ELF-1 (cell line): ENCODE results near the gene UBE2B.
A peak's percentile ranks its signal among the peaks of the same experiment; 100 is the strongest.
"Not testable (repeated sequence)": the region's sequence is repeated elsewhere in the genome, so short reads cannot be mapped to it uniquely, and the experiment has no call there.

ENCODE experiments used
- DNase-seq: peaks from one replicate; pipeline ENCODE4 v3.0.0-alpha.2; 2016; ENCODE audit warnings: low read depth, low spot score

UBE2B gene

DNA sequence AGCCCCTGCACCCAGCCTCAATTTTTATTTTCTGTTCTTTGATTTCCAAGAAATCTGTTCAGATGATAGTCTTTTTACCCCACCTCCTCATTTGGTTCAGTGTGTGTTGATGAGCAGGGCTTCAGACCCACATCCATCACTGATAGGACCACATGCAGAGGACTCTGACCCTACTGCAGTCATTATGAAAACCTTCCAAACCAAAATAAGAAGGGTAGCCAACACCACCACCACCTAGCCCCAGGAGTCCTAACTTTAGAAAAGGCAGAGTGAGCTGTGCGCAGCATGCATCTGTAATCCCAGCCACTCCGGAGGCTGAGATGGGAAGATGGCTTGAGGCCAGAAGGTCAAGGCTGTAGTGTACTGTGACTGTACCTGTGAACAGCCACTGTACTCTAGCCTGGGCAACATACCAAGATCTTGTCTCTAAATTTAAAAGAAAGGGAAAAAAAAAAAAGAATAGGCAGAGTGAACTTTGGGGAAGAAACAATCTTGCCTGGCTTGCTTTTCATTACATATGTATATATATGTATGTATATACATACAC lies 27.3 kb downstream of the UBE2B start:
- DNase-seq, result no peak

DNA sequence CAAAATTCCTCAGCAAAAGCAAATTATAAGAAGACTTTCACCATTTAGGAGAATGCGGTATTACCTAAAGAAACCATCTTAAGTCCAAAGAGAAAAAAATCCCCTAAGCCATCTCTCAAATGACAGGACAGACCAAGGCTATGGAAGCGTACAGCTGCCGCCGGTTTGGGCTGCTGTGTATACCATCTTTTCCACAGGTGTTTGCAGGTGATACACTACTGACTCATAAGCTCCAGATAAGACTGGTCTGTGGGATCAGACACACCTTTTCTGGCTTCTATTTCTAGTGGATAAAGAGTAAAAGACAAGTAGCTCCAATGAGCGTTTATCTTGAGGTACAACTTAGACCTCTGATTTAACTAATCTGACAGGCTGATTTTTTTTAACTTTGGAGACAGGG lies 32.6 kb downstream of the UBE2B start:
- no peak for DNase-seq

DNA sequence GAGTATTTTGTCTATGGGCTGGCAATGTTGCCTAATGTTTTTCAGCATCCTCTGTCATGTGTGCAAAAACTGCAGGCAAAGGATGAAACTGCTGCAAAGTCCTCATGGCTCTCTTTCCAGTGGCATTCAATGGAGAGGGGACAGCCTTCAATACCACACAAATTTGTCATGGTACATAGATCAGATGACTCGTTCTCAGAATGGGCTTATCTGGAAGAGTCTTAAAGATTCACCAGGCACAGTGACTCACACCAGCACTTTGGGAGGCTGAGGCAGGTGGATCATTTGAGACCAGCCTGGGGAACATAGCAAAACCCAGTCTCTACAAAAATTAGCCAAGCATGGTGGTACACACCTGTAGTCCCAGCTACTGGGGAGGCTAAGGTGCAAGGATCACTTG lies 35.0 kb downstream of the UBE2B start:
- no peak for DNase-seq

DNA sequence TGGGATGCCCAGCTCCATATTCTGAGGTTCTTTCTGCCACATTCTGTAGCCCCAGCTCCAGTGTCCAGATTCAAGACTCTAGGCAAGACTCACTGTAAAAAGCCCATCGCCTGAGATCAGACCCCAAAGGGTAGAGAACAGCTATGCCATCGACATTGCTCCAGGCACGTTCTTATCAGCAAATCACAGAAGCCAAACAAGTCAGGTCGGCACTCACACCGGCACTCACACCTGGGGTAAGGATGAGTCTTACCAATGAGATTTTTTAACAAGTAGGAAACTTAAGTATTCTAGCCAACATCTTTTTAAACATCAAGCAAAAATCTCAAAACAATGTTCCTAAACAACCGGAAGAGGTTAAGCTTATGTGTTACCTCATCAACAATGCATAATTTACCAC lies 38.0 kb downstream of the UBE2B start:
- DNase-seq, result peak; percentile 27

DNA sequence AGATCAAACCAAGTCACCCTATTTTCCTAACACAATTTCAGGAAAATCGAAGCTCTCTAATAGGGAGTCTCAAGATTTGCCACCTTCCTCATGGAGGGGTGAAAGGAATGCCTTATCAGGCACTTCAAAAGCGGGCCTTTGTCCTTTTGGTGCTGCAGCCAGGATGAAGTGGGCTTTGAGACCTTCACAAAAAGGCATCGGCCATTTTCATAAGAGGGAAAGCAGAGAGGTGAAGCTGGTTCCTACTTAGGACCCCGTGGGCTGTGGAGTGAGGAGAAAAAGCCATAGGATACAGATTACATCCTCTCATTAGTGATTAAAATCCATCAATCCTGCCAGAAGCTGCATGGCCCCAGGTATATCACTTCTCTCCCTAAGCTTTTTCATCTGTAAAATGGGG lies 39.5 kb downstream of the UBE2B start:
- DNase-seq, result no peak

DNA sequence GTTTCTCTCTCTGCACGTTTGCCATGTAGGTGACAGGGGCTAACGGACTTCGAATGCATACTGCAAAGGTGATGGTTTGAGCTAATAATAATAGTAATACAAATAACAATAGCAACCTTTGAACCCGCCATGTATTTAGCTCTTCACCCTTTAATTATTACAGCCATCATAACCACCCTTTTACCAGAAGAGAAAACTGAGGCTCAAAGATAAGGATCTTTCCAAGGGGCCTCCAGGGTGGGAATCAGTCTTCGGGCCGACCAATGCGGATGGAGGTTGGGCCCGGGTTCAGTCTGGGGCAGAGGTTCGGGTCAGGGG lies 39.8 kb downstream of the UBE2B start:
- no peak for DNase-seq

DNA sequence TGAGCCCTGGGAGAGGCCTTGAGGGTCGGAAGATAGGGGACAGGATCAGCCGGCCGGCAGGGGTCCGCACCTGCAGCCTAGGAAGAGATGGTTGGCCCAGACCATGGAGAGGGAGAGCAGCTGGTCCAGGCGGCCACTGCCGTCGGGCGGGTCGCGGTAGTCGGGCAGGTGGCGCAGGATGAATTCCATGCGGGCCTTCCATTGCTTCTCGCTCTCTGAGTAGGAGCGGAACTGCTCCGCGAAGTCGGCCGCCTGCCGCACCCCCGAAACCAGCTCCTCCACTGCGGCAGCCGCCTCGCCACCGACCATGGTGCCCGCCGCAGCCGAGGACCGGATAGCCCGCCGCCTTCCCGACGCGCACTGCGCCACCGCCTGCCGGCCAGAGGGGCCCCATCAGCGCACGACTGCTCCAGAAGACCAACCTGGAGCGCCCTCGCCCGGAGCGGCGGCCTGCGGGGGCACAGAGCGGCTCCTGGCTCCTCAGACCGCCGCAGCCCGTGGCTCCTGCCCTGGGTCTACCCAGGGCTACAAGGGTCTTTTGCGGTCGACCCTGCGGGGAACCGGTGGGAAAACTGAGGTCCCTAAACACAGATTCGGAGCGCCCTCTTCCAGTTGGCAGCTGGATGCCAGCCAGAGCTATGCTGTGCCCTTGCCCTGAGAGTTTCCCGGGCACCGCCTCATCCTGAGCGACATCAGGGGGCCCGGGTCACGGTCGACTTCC lies 40.3 kb downstream of the UBE2B start, which contains the start of gene CDKN2AIPNL:
Gene CDKN2AIPNL (minus strand): TSS at position 336 of the 721 bp plus-strand sequence. CDS start 27 bp downstream, at position 309.
- peak; percentile 91 for DNase-seq

DNA sequence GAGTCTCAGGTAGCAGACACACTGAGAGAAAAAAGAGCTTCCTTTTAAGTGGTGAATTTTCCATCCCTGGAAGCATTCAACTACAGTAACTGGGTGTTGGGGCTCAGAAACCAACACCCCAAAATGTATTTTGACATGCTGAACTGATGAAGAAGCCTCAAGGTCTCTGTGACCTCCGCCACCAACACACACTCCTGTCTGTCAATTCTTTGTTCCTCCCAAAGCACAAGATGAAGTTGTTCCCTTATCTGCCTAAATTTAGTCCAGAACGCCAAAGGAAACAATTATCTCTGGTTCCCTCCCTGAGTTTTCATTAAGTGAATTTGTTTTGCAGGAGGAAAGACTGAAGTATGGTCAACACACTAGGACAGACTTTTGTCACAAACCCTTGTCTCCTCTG lies 41.7 kb downstream of the UBE2B start:
- no peak for DNase-seq

DNA sequence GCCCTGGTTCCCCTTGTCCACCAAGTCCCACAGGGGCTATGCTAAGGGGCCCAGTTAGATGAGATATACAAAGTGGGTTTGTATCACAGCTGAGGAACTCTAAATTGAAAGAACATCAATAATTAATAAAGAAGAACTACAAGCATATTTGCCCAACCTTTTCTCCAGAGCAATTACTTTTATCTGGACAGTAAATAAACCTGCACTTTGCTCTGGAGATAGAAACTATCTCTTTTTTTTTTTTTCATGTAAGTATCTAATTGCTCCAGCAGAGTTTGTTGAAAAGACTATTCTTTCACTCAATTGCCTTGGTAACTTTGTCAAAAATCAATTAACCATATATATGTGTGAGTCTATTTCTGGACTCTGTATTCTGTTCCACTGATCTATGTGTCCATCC lies 46.3 kb downstream of the UBE2B start:
- no peak for DNase-seq

DNA sequence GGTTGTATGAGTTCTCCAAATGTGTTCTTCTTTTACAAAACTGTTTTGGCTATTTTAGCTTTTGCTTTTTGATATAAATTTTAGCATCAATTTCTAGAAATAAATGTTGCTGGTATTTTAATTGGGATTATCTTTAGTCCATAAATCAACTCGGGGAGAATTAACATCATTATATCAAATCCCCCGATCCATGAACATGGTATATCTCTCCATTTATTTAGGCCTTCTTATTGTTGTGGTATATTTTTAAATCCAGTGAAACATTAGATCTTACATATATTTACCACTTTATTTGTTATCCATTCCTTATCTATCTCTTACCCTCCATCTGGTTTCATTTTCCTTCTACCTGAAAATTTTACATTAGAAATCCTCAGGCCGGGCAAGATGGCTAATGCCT lies 47.6 kb downstream of the UBE2B start:
- no peak for DNase-seq

DNA sequence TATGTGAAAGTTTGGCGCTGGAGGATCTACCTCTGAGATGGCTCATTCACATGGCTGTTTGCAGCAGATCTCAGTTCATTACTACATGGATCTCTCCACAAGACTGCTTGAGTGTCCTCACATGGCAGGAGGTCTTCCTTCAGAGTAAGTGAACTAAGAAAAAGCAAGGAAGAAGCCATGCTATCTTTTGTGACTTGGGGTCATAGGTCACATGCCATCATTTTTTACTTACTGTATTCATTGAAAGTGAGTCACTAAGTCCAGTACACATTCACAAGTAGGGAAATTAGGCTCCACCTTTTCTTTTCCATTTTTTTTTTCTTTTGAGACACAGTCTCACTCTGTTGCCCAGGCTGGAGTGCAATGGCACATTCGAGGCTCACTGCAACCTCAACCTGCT lies 49.0 kb downstream of the UBE2B start:
- DNase-seq, result no peak

DNA sequence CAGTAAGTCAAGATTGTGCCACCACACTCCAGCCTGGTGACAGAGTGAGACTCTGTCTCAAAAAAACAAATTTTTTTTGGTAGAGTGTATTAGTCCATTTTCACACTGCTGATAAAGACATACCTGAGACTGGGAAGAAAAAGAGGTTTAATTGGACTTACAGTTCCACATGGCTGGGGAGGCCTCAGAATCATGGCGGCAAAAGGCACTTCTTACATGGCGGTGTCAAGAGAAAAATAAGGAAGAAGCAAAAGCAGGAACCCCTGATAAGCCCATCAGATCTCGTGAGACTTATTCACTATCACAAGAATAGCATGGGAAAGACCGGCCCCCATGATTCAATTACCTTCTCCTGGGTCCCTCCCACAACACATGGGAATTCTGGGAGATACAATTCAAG lies 49.7 kb downstream of the UBE2B start:
- DNase-seq, result not testable (repeated sequence)

DNA sequence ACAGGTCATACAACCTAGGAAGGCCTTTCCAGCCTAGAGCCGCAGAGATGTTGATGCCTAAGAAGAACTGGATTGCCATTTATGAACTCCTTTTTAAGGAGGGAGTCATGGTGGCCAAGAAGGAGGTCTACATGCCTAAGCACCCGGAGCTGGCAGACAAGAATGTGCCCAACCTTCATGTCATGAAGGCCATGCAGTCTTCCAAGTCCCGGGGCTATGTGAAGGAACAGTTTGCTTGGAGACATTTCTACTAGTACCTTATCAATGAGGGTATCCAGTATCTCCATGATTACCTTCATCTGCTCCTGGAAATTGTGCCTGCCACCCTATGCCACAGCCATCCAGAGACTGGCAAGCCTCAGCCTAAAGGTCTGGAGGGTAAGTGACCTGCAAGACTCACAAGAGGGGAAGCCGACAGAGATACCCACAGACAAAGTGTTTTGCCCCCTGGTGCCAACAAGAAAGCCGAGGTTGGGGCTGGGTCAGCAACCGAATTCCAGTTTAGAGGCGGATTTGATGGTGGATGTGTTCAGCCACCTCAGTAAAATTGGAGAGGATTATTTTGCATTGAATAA lies 51.5 kb downstream of the UBE2B start:
- DNase-seq, result no peak

DNA sequence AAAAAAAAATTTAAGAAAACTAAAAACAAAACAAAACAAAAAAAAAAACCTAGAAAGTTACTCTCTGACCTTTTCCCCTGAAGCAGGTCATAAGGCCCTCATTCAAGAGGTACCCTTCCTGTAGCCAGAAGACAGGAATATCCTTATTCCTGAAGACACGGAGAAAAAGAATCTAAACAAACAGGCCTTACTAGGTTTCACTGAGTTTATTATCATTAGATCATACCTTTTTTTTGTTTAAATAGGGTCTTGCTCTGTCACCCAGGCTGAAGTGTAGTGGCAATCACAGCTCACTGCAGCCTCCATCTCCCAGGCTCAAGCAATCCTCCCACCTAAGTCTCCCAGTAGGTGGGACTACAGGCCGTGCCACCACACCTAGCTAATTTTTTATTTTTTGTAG lies 52.0 kb downstream of the UBE2B start:
- DNase-seq, result no peak

DNA sequence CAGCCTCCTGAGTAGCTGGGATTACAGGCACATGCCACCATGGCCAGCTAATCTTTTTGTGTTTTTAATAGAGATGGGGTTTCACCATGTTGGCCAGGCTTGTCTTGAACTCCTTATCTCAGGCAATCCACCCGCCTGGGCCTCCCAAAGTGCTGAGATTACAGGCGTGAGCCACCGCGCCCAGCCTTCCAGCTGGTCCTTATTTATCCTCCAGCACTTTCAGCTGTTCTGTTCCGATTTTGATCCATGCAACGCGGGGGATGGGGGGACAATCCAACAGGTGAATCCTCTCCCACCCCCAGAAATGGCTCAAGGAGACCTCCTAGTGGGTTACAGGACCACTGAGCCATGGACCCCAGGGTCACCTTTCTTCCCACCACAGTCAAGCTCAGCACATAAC lies 55.0 kb downstream of the UBE2B start:
- DNase-seq, result no peak

DNA sequence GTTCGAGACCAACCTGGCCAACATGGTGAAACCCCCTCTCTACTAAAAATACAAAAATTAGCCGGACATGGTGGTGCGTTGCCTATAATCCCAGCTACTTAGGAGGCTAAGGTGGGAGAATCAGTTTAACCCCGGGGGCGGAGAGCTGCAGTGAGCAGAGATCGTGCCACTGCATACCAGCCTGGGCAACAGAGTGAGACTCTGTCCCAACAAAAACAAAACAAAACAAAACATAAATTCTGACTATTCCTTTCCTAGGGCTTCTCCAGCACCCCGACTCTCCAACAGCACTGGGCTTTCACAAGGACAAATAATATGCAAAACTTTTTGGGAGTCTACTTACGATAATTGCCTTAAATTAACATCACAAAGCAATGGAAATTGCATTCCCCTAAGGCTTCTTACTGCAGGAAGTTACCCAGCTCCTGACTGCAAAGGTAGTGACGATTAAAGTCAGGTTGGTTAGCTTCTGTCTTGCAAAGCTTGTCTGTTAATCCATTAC lies 56.2 kb downstream of the UBE2B start:
- peak; percentile 83 for DNase-seq

DNA sequence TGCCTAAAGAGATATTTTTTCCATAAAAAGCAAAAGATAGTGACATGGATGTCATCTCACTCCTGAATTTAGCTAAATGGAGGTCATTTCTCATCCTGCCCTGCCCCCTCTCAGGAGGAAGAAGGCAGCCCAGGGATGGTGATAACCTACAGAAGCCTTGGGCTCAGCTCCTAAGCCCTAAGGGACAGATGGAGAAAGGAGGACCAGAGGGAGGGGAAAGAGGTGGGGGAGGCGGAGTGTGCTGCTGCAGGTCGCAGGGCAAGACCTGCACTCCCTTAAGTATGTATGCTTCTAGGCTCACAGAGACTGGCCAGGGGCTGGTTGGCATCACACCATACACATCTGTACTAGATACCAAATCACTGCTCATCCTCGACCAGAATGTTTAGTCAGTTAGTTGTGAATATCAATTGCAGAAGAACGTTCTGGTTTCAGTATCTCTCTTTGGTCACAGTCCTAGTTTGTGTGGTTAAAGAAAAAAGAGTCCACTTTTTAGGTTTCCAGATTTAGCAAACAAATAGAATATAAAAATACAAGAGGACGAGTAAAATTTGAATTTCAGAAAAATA lies 58.7 kb downstream of the UBE2B start:
- peak; percentile 58 for DNase-seq

DNA sequence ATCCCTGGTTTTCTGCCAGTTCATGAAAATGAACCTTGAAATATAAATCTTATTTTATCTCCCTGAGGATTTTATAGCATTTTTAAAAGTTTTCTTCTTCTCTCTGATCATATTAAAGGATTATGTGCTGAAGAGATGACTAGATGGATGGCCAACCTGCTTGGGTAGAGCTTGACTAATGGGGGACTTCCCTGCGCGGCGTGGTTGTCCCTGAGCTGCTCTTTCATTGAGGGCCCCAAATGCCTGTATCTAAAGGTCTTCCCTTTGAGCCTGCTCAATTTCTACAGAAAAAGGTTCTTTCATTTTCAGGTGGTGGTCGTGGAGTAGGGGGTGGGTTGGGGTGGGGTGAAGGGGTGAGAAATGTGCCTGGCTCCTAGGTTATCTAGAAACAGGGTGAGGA lies 60.8 kb downstream of the UBE2B start:
- DNase-seq, result no peak

DNA sequence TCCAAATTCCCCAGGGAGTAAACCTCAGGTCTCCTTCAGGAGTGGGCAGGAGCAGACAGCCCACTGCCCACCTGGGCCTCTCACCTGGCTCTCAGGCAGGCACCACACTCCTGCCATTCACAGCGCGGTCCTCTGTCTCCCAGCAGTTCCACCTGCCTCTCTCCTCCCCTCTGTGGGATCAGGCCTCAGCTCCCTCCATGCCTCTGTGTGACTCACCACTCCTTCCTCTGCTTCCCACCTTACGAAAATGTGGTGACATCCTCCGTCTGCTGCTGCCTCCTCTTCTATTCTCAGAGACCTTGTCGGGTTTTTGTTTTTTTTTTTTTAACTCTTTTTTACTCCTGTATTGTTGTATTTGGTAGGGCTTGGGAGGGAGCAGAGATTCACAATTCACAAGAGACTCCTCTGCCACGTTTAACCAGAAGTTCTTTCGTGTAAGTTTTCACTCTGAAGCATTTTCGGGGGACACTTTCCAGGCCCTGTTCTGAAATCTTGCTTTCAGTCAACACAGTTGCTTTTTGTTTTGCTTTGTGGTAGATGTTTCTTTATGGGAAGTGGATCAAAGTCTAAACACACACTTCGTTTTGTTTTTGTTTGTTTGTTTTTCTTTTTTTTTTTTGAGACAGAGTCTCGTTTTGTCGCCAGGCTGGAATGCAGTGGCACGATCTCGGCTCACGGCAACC lies 61.4 kb downstream of the UBE2B start:
- no peak for DNase-seq

DNA sequence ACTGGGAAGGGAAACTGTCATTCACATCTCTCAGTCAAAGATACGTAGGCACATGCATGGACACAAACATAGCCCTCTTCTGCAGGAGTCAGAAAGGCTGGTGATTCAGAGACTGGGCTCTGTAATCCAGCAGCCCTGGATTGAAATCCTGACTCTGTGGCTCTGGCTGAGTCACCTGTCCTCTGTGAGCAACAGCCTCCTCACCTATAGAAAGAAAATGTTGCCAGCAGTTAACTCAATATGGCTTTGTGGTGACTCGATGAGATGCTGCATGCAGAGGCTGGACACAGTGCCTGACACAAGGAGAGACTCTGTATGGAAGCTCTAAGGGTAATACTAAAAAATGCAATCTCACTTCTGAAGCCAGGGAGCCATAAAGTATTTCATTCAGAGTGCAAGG lies 64.2 kb downstream of the UBE2B start:
- DNase-seq, result no peak

DNA sequence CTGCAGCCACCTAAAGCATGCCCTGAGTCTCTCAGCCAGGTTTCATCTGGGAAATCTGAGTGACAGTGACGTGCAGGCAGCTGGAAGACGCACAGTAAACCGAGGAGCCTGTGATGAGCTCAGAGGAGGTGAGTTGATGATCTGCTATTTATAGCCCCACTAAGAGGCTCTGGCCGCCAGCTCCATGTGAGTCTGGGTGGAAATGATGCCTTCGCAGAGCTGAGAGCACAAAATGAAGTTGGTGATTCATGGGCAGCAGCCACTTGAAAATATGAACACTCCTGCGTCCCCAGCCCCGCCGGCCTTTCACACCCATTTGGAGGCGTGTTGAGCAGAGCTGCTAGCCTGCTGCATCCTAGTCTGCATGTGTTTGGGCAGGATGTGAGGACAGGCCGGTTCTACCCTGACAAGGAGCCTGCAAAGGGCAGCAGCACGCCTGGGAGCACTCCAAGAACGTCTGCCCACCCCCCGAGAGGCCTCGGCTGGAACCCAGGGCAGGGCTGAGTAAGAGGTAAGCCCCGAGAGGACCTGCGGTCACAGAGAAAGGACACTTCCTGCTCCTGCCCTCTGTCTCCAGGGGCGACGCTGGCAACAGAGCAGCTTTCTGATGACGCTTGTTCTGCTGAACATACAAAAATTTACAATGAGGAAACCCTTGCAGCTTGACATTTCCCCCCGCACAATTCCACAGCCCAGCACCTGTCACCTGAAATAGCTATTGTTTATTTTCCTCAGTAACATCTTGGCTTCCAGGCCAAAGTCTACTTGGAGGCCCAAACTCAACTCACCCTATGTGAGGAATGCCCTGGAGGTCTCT lies 65.4 kb downstream of the UBE2B start:
- DNase-seq, result no peak
